GM23338 (cell line): Measurements from ENCODE around the gene DIAPH3. TPM values are rescaled to one million over a fixed set of nuclear protein-coding genes. Genes with fewer than 3 reads are reported as not detected.

Source experiments
- ATAC-seq: fragments of 200-7000 bp; cut with Tn5 transposase; 3 replicates; pipeline ENCODE4 v1.9.1; 2020
- DNase-seq: peaks from one replicate; pipeline ENCODE4 v3.0.0-alpha.2; 2015; ENCODE audit warnings: low spot score
- H2AFZ ChIP-seq: fragments of 200-600 bp; sonication (generic); 2 replicates; pipeline ENCODE4 v1.8.0; 2016; ENCODE audit warnings: antibody characterized with exemption, mild to moderate bottlenecking, moderate library complexity
- H3F3A ChIP-seq: fragments of 200-600 bp; sonication (generic); replicated peaks from 2 replicates; pipeline ENCODE4 v1.8.0; 2017; ENCODE audit warnings: antibody characterized with exemption, mixed run types, low read depth
- H3K27ac ChIP-seq: fragments of 200-600 bp; sonication (generic); 2 replicates; pipeline ENCODE4 v1.6.1; 2016; ENCODE audit warnings: low read depth
- H3K27me3 ChIP-seq: fragments of 200-600 bp; sonication (generic); 2 replicates; pipeline ENCODE4 v1.8.0; 2016; ENCODE audit warnings: mild to moderate bottlenecking, mixed run types, moderate library complexity; ENCODE audit not compliant: insufficient read depth
- H3K36me3 ChIP-seq: fragments of 200-600 bp; sonication (generic); 2 replicates; pipeline ENCODE4 v1.8.0; 2016; ENCODE audit warnings: mild to moderate bottlenecking; ENCODE audit not compliant: insufficient read depth
- H3K4me1 ChIP-seq: fragments of 200-600 bp; sonication (generic); 2 replicates; pipeline ENCODE4 v1.8.0; 2016; ENCODE audit warnings: mild to moderate bottlenecking, moderate library complexity; ENCODE audit not compliant: insufficient read depth
- H3K4me2 ChIP-seq: fragments of 200-600 bp; sonication (generic); 2 replicates; pipeline ENCODE4 v1.7.1; 2017; ENCODE audit warnings: mixed run types
- H3K4me3 ChIP-seq: fragments of 200-600 bp; sonication (generic); 2 replicates; pipeline ENCODE4 v1.6.1; 2016; ENCODE audit warnings: mixed run types
- H3K79me2 ChIP-seq: fragments of 200-600 bp; sonication (generic); replicated peaks from 2 replicates; pipeline ENCODE4 v1.8.0; 2017; ENCODE audit warnings: mild to moderate bottlenecking; ENCODE audit not compliant: insufficient read depth
- H3K9me2 ChIP-seq: fragments of 200-600 bp; sonication (generic); 2 replicates; pipeline ENCODE4 v1.8.0; 2017; ENCODE audit not compliant: insufficient read depth
- H4K20me1 ChIP-seq: fragments of 200-600 bp; sonication (generic); replicated peaks from 2 replicates; pipeline ENCODE4 v1.8.0; 2017; ENCODE audit warnings: mild to moderate bottlenecking; ENCODE audit not compliant: insufficient read depth
- H3K27ac Mint-ChIP-seq: 2 replicates; pipeline ENCODE4 v1.8.0; 2020; ENCODE audit warnings: inconsistent platforms, mild to moderate bottlenecking, moderate library complexity, mixed read lengths
- H3K27me3 Mint-ChIP-seq: 3 replicates; pipeline ENCODE4 v1.8.0; 2022; ENCODE audit warnings: low read depth, mild to moderate bottlenecking, moderate library complexity, mixed read lengths, inconsistent platforms; ENCODE audit not compliant: insufficient read depth, poor library complexity
- H3K36me3 Mint-ChIP-seq: 3 replicates; pipeline ENCODE4 v1.8.0; 2021; ENCODE audit warnings: low read depth, mild to moderate bottlenecking, inconsistent platforms, moderate library complexity, mixed read lengths
- H3K4me1 Mint-ChIP-seq: 3 replicates; pipeline ENCODE4 v1.8.0; 2020; ENCODE audit warnings: mild to moderate bottlenecking, inconsistent platforms, mixed read lengths
- H3K4me3 Mint-ChIP-seq: 3 replicates; pipeline ENCODE4 v1.8.0; 2021; ENCODE audit warnings: moderate library complexity, mild to moderate bottlenecking, inconsistent platforms, mixed read lengths
- H3K9me3 Mint-ChIP-seq: 3 replicates; pipeline ENCODE4 v1.8.0; 2020; ENCODE audit warnings: moderate library complexity, mild to moderate bottlenecking, inconsistent platforms, mixed read lengths
- CREB1 ChIP-seq: fragments of 250-450 bp; sonication (Bioruptor Pico); IDR thresholded peaks from 2 replicates; pipeline ENCODE4 v1.5.0; 2020; ENCODE audit warnings: low read depth, mild to moderate bottlenecking, moderate library complexity
- EZH2 ChIP-seq: fragments of 200-600 bp; sonication (generic); IDR thresholded peaks from one replicate; pipeline ENCODE4 v1.8.0; 2017; ENCODE audit warnings: antibody characterized with exemption, mild to moderate bottlenecking, low read depth; ENCODE audit not compliant: unreplicated experiment
- EZH2phosphoT487 ChIP-seq: fragments of 200-600 bp; sonication (generic); IDR thresholded peaks from one replicate; pipeline ENCODE4 v1.8.1; 2018; ENCODE audit warnings: antibody characterized with exemption; ENCODE audit not compliant: unreplicated experiment
- JUNB ChIP-seq: IDR thresholded peaks from one replicate; pipeline ENCODE4 v1.6.1; 2016; ENCODE audit warnings: antibody characterized with exemption; ENCODE audit not compliant: unreplicated experiment
- NANOG ChIP-seq: IDR thresholded peaks from 2 replicates; pipeline ENCODE4 v1.6.1; 2016; ENCODE audit warnings: antibody characterized with exemption, borderline replicate concordance
- POLR2AphosphoS5 ChIP-seq: IDR thresholded peaks from 2 replicates; pipeline ENCODE4 v1.6.1; 2016; ENCODE audit warnings: antibody characterized with exemption, low read depth
- STAT1 ChIP-seq: IDR thresholded peaks from one replicate; pipeline ENCODE4 v1.6.1; 2016; ENCODE audit warnings: antibody characterized with exemption; ENCODE audit not compliant: unreplicated experiment
- ZNF114 ChIP-seq: fragments of 250-450 bp; sonication (Bioruptor Pico); IDR thresholded peaks from 2 replicates; pipeline ENCODE4 v1.5.0; 2020; ENCODE audit warnings: mild to moderate bottlenecking, moderate library complexity
- ZNF331 ChIP-seq: fragments of 250-450 bp; sonication (Bioruptor Pico); IDR thresholded peaks from 2 replicates; pipeline ENCODE4 v1.5.0; 2020; ENCODE audit warnings: low read depth, mild to moderate bottlenecking, moderate library complexity
- polyA plus RNA-seq: library from polyadenylated mRNA; unstranded; fragments of >200 nt; fragmentation: Nextera tagmentation; extraction: Ambion mirVana; gene quantifications from 2 replicates; pipeline ENCODE4 v1.2.1, GENCODE V29; 2016
- total RNA-seq: library from RNA; depleted of rRNA; stranded (reverse); fragments of >200 nt; shearing (Covaris generic); gene quantifications from 2 replicates; pipeline ENCODE4 v1.2.3, GENCODE V29; 2014
- TF ChIP-seq, protein P1 (sequence below), 2 experiments: fragments of 200-600 bp in 1 of 2; sonication (generic) in 1 of 2; conservative IDR thresholded peaks; 2 replicates each; pipeline versions ENCODE4 v1.5.1 to v1.6.1; 2016 to 2017; ENCODE audit warnings: antibody characterized with exemption in 2 of 2, low read depth in 2 of 2, mild to moderate bottlenecking in 2 of 2, moderate library complexity in 1 of 2
- TF ChIP-seq, protein P2 (sequence below): IDR thresholded peaks from one replicate; pipeline ENCODE4 v1.6.1; 2018; ENCODE audit warnings: antibody characterized with exemption; ENCODE audit not compliant: unreplicated experiment
- TF ChIP-seq, protein P3 (sequence below): fragments of 250-450 bp; sonication (Bioruptor Pico); IDR thresholded peaks from 2 replicates; pipeline ENCODE4 v1.5.0; 2020; ENCODE audit warnings: mild to moderate bottlenecking, moderate library complexity
- TF ChIP-seq, protein P4 (sequence below): IDR thresholded peaks from 2 replicates; pipeline ENCODE4 v1.6.1; 2016; ENCODE audit warnings: antibody characterized with exemption

Gene DIAPH3
- total and polyA plus RNA-seq, 2 experiments from 2014 or later = 23.4 to 30.2 TPM

DNA sequence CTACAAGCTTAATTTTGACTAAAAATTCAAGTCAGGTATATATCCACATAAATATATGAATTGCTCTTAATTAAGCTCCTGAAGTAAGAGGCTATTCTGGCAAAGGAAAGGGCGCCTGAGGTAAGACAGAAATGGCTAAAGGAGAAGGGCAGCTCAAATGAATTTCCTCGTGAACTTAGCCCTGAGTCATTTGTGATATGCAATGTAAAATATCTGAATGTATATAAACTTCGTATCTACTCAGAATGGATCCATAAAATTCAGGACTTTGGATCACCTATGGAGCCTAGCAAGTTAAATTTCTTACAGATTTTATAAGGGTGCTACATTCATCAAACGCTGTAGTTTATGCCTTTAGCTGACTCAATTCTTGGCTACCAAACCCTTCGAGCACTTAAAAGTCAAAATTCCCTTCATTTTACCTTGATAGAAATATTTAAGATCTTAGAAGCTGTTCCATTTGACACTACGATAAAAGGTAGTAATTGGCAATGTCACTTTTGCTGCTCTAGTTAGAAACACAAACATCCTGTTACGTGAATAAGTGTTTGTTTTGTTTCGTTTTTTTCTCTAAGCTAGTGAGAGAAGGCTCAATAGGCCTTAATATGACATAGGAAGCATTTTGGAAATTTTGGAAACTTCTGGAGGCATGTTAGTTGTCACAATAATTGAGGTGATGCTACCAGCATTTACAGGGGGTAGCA, 69.2 kb downstream of the DIAPH3 start:
- Mint-ChIP-seq H3K4me3 (no peak overlapping the region), H3K4me1 (peaks cover 7% of the 10 kb centered on the region; the same call in 2 of the 3 replicates), H3K27me3 (peaks cover 5% of the 10 kb centered on the region), H3K9me3 (no peaks in the 10 kb centered on the region), H3K36me3 (peaks cover 22% of the 10 kb centered on the region), H3K27ac (0 out of 2 replicates have a peak overlapping the region, but pooled peaks have one; percentile 14)
- H3K9me2 ChIP-seq = 0 out of 2 replicates have a peak, but pooled peaks cover 3% of the 10 kb centered on the region
- no peak for TF ChIP-seq STAT1
- no peak for TF ChIP-seq ZNF114 (CRISPR knock-in tag)
- no peak for TF ChIP-seq NANOG
- TF ChIP-seq, protein P1, sequence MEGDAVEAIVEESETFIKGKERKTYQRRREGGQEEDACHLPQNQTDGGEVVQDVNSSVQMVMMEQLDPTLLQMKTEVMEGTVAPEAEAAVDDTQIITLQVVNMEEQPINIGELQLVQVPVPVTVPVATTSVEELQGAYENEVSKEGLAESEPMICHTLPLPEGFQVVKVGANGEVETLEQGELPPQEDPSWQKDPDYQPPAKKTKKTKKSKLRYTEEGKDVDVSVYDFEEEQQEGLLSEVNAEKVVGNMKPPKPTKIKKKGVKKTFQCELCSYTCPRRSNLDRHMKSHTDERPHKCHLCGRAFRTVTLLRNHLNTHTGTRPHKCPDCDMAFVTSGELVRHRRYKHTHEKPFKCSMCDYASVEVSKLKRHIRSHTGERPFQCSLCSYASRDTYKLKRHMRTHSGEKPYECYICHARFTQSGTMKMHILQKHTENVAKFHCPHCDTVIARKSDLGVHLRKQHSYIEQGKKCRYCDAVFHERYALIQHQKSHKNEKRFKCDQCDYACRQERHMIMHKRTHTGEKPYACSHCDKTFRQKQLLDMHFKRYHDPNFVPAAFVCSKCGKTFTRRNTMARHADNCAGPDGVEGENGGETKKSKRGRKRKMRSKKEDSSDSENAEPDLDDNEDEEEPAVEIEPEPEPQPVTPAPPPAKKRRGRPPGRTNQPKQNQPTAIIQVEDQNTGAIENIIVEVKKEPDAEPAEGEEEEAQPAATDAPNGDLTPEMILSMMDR (conservative IDR thresholded peaks at IDR 0.05; ENCODE audit: low read depth in 2 of 2) = no peak
- TF ChIP-seq POLR2AphosphoS5 = no peak
- TF ChIP-seq CREB1 (CRISPR knock-in tag) = no peak
- TF ChIP-seq EZH2phosphoT487 = no peak
- TF ChIP-seq, protein P2, sequence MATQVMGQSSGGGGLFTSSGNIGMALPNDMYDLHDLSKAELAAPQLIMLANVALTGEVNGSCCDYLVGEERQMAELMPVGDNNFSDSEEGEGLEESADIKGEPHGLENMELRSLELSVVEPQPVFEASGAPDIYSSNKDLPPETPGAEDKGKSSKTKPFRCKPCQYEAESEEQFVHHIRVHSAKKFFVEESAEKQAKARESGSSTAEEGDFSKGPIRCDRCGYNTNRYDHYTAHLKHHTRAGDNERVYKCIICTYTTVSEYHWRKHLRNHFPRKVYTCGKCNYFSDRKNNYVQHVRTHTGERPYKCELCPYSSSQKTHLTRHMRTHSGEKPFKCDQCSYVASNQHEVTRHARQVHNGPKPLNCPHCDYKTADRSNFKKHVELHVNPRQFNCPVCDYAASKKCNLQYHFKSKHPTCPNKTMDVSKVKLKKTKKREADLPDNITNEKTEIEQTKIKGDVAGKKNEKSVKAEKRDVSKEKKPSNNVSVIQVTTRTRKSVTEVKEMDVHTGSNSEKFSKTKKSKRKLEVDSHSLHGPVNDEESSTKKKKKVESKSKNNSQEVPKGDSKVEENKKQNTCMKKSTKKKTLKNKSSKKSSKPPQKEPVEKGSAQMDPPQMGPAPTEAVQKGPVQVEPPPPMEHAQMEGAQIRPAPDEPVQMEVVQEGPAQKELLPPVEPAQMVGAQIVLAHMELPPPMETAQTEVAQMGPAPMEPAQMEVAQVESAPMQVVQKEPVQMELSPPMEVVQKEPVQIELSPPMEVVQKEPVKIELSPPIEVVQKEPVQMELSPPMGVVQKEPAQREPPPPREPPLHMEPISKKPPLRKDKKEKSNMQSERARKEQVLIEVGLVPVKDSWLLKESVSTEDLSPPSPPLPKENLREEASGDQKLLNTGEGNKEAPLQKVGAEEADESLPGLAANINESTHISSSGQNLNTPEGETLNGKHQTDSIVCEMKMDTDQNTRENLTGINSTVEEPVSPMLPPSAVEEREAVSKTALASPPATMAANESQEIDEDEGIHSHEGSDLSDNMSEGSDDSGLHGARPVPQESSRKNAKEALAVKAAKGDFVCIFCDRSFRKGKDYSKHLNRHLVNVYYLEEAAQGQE = no peak
- TF ChIP-seq, protein P3, sequence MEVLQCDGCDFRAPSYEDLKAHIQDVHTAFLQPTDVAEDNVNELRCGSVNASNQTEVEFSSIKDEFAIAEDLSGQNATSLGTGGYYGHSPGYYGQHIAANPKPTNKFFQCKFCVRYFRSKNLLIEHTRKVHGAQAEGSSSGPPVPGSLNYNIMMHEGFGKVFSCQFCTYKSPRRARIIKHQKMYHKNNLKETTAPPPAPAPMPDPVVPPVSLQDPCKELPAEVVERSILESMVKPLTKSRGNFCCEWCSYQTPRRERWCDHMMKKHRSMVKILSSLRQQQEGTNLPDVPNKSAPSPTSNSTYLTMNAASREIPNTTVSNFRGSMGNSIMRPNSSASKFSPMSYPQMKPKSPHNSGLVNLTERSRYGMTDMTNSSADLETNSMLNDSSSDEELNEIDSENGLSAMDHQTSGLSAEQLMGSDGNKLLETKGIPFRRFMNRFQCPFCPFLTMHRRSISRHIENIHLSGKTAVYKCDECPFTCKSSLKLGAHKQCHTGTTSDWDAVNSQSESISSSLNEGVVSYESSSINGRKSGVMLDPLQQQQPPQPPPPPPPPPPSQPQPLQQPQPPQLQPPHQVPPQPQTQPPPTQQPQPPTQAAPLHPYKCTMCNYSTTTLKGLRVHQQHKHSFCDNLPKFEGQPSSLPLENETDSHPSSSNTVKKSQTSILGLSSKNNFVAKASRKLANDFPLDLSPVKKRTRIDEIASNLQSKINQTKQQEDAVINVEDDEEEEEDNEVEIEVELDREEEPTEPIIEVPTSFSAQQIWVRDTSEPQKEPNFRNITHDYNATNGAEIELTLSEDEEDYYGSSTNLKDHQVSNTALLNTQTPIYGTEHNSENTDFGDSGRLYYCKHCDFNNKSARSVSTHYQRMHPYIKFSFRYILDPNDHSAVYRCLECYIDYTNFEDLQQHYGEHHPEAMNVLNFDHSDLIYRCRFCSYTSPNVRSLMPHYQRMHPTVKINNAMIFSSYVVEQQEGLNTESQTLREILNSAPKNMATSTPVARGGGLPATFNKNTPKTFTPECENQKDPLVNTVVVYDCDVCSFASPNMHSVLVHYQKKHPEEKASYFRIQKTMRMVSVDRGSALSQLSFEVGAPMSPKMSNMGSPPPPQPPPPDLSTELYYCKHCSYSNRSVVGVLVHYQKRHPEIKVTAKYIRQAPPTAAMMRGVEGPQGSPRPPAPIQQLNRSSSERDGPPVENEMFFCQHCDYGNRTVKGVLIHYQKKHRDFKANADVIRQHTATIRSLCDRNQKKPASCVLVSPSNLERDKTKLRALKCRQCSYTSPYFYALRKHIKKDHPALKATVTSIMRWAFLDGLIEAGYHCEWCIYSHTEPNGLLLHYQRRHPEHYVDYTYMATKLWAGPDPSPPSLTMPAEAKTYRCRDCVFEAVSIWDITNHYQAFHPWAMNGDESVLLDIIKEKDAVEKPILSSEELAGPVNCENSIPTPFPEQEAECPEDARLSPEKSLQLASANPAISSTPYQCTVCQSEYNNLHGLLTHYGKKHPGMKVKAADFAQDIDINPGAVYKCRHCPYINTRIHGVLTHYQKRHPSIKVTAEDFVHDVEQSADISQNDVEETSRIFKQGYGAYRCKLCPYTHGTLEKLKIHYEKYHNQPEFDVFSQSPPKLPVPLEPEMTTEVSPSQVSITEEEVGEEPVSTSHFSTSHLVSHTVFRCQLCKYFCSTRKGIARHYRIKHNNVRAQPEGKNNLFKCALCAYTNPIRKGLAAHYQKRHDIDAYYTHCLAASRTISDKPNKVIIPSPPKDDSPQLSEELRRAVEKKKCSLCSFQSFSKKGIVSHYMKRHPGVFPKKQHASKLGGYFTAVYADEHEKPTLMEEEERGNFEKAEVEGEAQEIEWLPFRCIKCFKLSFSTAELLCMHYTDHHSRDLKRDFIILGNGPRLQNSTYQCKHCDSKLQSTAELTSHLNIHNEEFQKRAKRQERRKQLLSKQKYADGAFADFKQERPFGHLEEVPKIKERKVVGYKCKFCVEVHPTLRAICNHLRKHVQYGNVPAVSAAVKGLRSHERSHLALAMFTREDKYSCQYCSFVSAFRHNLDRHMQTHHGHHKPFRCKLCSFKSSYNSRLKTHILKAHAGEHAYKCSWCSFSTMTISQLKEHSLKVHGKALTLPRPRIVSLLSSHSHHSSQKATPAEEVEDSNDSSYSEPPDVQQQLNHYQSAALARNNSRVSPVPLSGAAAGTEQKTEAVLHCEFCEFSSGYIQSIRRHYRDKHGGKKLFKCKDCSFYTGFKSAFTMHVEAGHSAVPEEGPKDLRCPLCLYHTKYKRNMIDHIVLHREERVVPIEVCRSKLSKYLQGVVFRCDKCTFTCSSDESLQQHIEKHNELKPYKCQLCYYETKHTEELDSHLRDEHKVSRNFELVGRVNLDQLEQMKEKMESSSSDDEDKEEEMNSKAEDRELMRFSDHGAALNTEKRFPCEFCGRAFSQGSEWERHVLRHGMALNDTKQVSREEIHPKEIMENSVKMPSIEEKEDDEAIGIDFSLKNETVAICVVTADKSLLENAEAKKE (CRISPR knock-in tag) = no peak
- no peak for TF ChIP-seq JUNB
- no peak for TF ChIP-seq EZH2
- TF ChIP-seq ZNF331 (CRISPR knock-in tag) = no peak
- TF ChIP-seq, protein P4, sequence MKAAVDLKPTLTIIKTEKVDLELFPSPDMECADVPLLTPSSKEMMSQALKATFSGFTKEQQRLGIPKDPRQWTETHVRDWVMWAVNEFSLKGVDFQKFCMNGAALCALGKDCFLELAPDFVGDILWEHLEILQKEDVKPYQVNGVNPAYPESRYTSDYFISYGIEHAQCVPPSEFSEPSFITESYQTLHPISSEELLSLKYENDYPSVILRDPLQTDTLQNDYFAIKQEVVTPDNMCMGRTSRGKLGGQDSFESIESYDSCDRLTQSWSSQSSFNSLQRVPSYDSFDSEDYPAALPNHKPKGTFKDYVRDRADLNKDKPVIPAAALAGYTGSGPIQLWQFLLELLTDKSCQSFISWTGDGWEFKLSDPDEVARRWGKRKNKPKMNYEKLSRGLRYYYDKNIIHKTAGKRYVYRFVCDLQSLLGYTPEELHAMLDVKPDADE = no peak
- no peak overlapping the region for H3K4me2 ChIP-seq
- DNase-seq (no peak), ATAC-seq (no peak)
- no peaks in the 10 kb centered on the region for H3K4me1 ChIP-seq
- peaks cover 22% of the 10 kb centered on the region for H3K79me2 ChIP-seq
- no peaks in the 10 kb centered on the region for H3K27me3 ChIP-seq
- no peaks in the 10 kb centered on the region for H3F3A ChIP-seq
- peak overlapping the region; percentile 35; the same call in 1 of the 2 replicates for H3K27ac ChIP-seq
- H3K36me3 ChIP-seq = no peaks in the 10 kb centered on the region
- H3K4me3 ChIP-seq = no peak overlapping the region
- H4K20me1 ChIP-seq = no peaks in the 10 kb centered on the region
- H2AFZ ChIP-seq = no peak overlapping the region
